GM18870 (cell line): Measurements from ENCODE around the gene FYCO1.
"Not testable (repeated sequence)": the region's sequence is repeated elsewhere in the genome, so short reads cannot be mapped to it uniquely, and the experiment has no call there.

Source experiments
- ATAC-seq: cut with Tn5 transposase; IDR thresholded peaks from one replicate; pipeline ENCODE4 v1.9.1; 2021; ENCODE audit warnings: moderate library complexity; ENCODE audit not compliant: unreplicated experiment

The FYCO1 gene

DNA sequence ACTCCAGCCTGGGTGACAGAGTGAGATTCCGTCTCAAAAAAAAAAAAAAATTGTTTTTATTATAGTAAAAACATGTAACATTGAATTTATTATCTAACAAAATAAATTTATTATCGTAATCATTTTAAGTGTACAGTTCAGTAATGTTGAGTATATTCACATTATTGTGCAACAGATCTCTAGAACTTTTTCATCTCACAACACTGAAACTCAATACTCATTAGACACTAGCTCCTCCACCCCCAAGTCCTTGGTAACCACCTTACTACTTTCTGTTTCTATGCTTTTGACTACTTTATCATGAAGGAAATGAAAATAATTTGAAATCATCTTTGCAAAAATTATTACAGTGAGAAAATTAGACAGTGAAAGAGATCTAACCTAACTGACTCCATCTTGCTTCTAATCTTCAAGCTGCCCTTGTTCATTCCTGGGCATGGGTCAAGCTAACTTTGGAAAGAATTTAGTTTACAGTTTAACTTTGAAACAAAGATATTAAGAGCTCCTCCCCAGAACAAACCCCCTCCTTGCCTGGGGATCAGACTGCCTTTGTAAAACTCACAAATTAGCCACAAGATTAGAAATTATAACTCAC lies 15.0 kb upstream of the FYCO1 start:
- ATAC-seq = no peak

- ATAC-seq = no peak
These were observed 12.4 kb upstream of the FYCO1 start for GRCh38 chr3:46008058-46008457.

GRCh38 chr3:46007280-46007679 lies 11.7 kb upstream of the FYCO1 start:
- ATAC-seq = no peak

- no peak for ATAC-seq
These were observed 10.8 kb upstream of the FYCO1 start for GRCh38 chr3:46006238-46007032.

DNA sequence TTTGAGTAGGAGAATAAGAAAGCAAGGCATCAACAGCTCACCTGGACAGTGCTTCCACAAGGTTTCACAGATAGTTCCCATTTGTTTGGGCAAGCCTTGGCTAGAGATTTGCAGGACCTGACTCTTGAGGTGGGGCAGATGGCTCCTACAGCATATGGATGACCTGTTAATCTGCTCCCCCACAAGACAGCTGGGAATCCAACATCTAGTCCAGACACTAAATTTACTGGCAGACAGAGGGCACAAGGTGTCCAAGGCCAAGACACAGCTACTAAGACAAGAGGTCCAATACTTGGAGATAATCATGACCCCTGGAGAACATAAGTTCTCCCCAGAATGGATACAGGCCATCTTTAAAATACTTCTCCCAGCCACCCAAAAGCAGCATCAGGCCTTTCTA lies 8.1 kb upstream of the FYCO1 start:
- not testable (repeated sequence) for ATAC-seq

- ATAC-seq = no peak
These were observed 5.6 kb upstream of the FYCO1 start for GRCh38 chr3:46001178-46001577.

DNA sequence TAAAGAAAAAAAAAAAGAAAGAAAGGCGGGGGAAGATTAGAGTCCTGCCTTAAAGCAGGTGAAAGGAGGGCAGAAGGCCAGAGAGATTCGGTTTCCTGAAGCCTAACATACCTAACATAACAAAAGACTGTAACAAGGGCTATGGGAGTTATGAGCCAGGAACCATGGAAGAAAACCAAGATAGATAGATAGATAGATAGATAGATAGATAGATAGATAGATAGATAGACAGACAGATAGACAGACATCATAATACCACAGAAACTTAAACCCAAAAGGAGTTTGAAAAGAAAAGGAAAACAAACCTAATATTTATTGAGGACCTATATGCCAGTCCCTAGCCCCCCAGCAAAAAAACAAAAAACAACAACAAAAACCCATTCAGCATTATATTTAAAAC lies 2.3 kb upstream of the FYCO1 start:
- no peak for ATAC-seq

- ATAC-seq = not testable (repeated sequence)
These were observed 1.9 kb upstream of the FYCO1 start for GRCh38 chr3:45997499-45997898.

DNA sequence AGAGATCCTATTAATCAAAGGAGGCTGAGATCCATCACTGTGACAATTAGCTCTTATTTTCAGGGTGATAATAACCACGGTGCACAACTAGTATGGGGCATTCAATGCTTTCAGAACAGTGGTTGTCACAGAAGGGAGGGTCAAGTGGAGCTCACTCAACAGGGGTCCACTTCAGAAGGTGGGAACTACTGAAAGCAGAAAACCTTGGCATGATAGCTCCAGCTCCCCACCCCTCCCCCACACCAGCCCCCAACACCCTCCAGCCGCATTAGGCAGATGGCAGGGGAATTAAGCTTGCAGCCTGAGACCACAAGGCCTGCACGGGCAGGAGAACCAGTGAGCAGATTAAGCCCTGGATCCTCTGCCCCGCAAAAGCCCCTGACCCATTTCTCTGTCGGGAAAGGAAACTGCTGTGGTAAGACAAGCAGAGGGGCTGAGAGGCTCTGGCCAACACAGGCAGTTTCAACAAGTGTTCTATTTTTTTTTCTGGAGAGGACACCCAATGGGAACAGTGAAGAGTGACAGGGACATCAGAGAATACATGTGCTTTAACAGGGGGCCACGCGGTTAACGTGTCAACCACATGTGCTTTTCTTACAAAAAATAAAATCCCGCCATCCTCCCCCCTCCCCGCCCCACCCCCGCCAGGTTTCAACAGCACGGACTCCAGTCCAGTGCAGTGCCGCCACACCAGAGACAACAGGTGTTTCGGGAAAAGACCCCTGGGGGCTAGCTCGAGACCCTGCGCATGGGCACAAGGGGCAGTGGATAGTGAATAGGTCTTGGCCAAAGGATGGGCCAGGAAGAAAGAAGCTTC lies 997 bp downstream of the FYCO1 start:
- ATAC-seq = no peak

DNA sequence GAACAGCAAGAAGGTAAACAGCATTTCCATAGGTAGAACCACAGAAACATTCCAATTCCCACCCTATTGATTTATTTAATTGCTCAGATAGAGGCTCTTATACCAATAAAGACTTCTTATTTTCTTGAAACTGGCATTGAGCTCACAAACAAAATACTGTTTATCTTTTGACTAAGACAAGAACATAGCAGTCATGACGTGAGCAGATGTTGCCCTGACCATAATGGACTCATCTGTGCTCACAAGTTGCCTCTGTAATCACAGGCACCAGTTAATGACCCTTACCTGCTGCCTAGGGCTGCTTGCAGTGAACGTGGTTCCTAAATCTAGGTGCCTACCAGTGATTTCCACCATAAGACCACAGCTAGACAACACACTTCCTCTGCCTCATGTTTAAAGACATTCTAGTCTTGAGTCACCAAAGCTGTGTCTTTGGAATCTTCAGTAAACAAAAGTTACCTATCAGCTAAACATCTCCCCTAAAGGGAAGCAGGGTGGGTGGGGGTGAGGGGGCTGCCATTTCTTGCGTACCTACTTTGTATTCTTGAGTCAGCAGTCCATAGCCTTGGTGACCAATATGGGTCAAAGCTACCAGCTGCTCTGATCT lies 2.1 kb downstream of the FYCO1 start:
- ATAC-seq = no peak

- no peak for ATAC-seq
These were observed 2.8 kb downstream of the FYCO1 start for GRCh38 chr3:45992821-45993221.

DNA sequence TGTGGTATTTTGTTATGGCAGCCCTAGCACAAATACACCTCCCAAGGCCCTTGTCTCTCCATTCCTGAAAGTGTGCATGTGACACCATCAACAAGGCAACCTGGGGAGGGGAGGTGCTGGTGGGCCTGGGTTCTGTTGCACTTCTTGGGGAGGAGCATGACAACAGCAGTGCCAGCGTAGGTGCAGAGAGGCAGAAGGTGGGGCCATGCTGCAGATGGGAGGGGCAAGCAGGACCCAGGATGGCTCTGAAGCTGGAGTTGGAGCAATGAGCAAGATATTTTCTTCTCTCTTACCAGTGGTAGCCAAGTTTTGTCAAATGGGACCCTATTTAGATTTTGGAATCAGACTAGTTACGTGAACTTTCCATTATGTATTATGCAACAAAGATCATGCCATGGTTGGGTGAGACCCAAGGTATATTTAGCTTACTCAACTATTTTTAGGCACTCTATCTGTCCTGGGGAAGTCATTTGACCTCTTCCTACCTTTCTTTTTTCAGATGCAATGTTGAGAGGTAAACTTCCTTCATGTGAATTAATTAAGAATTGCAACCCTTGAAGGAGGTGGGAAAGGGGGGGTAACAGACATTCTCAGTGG lies 3.4 kb downstream of the FYCO1 start:
- ATAC-seq = no peak

GRCh38 chr3:45991341-45991740 lies 4.3 kb downstream of the FYCO1 start:
- no peak for ATAC-seq

- ATAC-seq = no peak
These were observed 5.4 kb downstream of the FYCO1 start for GRCh38 chr3:45990181-45990580.

- ATAC-seq = no peak
These were observed 6.8 kb downstream of the FYCO1 start for GRCh38 chr3:45988804-45989203.

DNA sequence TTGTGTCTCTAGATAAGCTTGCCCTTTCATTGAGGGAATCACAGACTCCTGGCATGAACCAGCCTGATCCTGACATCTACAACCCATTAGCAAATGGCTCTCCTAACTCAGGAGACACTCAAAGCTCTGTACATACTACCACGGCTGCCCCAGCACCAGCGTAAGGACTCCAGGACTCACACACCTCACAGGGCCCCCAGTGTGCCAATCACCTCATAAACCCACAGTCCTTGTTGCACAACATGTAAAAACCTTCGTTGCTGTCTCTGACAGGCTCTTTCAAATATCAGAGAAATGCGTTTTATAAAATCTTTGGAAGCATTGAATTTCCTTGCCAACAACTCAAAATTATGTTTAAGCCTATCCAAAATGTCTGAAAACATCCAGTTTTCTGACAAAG lies 7.3 kb downstream of the FYCO1 start:
- ATAC-seq = no peak

GRCh38 chr3:45987368-45988291 lies 8.0 kb downstream of the FYCO1 start:
- ATAC-seq = no peak

DNA sequence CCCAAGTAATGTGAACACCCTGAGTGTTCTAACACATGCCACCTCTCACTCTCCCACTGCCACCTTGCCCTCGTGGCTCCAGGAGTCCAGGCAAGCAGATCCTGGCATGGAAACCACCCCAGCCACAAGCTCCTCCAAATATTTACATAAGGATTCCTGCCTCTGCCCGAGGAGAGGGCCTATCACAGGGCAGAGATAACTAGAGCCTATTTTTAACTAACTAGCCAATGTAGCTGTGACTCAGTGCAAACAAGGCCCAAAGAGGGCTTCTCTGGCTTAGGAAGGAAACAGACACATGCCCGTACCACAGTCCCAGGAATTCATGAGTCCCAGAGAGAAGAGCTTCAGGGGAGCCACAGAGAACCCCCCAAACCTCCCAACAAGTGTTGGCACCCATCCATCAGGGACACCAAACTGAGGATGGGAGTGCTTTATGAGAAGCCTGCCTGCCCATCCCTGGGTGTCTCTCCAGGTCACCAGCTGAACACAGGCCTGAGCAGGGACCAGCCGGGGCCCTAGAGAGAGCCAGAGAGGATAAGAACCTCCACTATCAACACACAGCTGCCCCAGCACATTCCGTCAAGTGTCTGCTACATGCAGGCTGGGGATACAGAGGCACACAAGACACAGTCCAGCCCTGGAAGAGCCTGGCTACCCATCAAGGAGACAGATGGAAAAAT lies 9.2 kb downstream of the FYCO1 start:
- no peak for ATAC-seq

GRCh38 chr3:45985532-45986302 lies 9.9 kb downstream of the FYCO1 start:
- ATAC-seq = no peak
